ENCODE results near the gene ZNF732. TPM values are rescaled to one million over a fixed set of nuclear protein-coding genes. Genes with fewer than 3 reads are reported as not detected.
A peak's percentile ranks its signal among the peaks of the same experiment; 100 is the strongest.
"Not testable (repeated sequence)": the region's sequence is repeated elsewhere in the genome, so short reads cannot be mapped to it uniquely, and the experiment has no call there.

Gene ZNF732
- total and polyA plus RNA-seq, 9 of the 15 experiments (the other 6 are each of a cell fraction or from before 2014, with no cell fraction given), result 0.06 to 0.36 (median 0.15) TPM; not detected in 1

- DNase-seq (ENCODE audit: extremely low read depth in 1 of 4, low spot score in 3 of 4); H3K9me1 ChIP-seq (ENCODE audit: control insufficient read depth, insufficient read depth, low read length); H3K4me3 ChIP-seq; H2AFZ ChIP-seq (ENCODE audit: low read depth, low read length); ATAC-seq; FAIRE-seq; in situ Hi-C loops (cut with MboI); intact Hi-C loops (cut with micrococcal nuclease); H3K4me1 ChIP-seq (replicated peaks in 1 of 2; ENCODE audit: control insufficient read depth in 2 of 2, insufficient read depth in 2 of 2, low read length in 2 of 2); H3K27me3 ChIP-seq (ENCODE audit: control insufficient read depth in 2 of 2, insufficient read depth in 2 of 2, low read length in 2 of 2); POLR2A ChIA-PET; H3K9ac ChIP-seq (ENCODE audit: insufficient read depth in 1 of 2, low read depth in 2 of 2, low read length in 2 of 2); H3K27ac ChIP-seq (ENCODE audit: extremely low read depth, low read depth, low read length); BruUV-seq (replicated peaks); H3K79me2 ChIP-seq (ENCODE audit: control insufficient read depth, insufficient read depth, low read length); H3K9me3 ChIP-seq (replicated peaks; ENCODE audit: control insufficient read depth, insufficient read depth, low read depth, low read length); H4K20me1 ChIP-seq (replicated peaks; ENCODE audit: control insufficient read depth, insufficient read depth, low read length); CTCF ChIA-PET (ENCODE audit: low intra/inter-chr PET ratio); H3K36me3 ChIP-seq (ENCODE audit: control insufficient read depth, insufficient read depth, low read length): not testable (repeated sequence)
- peak; percentile 58 for TF ChIP-seq CBFA2T3 (IDR thresholded peaks at IDR 0.05)
- TF ChIP-seq TRIM24 (IDR thresholded peaks at IDR 0.05), result 0 out of 4 replicates have a peak, but pooled peaks of 1 of the 2 experiments have one; percentile 16
- 0 out of 2 replicates have a peak, but pooled peaks have one; percentile 17 for TF ChIP-seq CBFA2T2 (conservative IDR thresholded peaks at IDR 0.05)
- peak in 1 of 2 experiments; percentile 8; a peak in 1 of 4 replicates for TF ChIP-seq RAD21 (CRISPR knock-in tag; conservative IDR thresholded peaks at IDR 0.05 in 1 of 2, IDR thresholded peaks at IDR 0.05 in 1 of 2)
- peak; percentile 25; the same call in 1 of the 2 replicates for TF ChIP-seq L3MBTL2 (IDR thresholded peaks at IDR 0.05)
- TF ChIP-seq TAL1 (IDR thresholded peaks at IDR 0.05), result peak; percentile 45
- TF ChIP-seq SOX6 (IDR thresholded peaks at IDR 0.05), result peak; percentile 59; the same call in 1 of the 2 replicates
- TF ChIP-seq SPI1 (IDR thresholded peaks at IDR 0.05; ENCODE audit: borderline replicate concordance, low read depth, low read length), result peak; percentile 62; the same call in 1 of the 2 replicates
- WGBS (ENCODE audit: insufficient coverage, low coverage, missing lambda C conversion rate), result 10% methylated on average over 7 of the region's 7 CpGs
- peak overlapping the region; percentile 75; the same call in 1 of the 2 replicates for H3K4me2 ChIP-seq (ENCODE audit: insufficient read depth, low read length)
These were observed 63.9 kb downstream of the ZNF732 start for GRCh38 chr4:241411-241810.

- H3K4me3 ChIP-seq, result no peak overlapping the region
- no peak for FAIRE-seq
- no peak overlapping the region for H3K9ac ChIP-seq (ENCODE audit: insufficient read depth in 1 of 2, low read depth in 2 of 2, low read length in 2 of 2)
- CTCF ChIA-PET (ENCODE audit: low intra/inter-chr PET ratio), result no interaction called here
- no peak overlapping the region for H3K27ac ChIP-seq (ENCODE audit: extremely low read depth, low read depth, low read length)
- no TSS peak for BruUV-seq (replicated peaks)
- no peaks in the 10 kb centered on the region for H3K79me2 ChIP-seq (ENCODE audit: control insufficient read depth, insufficient read depth, low read length)
- no peaks in the 10 kb centered on the region for H3K36me3 ChIP-seq (ENCODE audit: control insufficient read depth, insufficient read depth, low read length)
- no peaks in the 10 kb centered on the region for H3K4me1 ChIP-seq (replicated peaks in 1 of 2; ENCODE audit: control insufficient read depth in 2 of 2, insufficient read depth in 2 of 2, low read length in 2 of 2)
- no peaks in the 10 kb centered on the region for H3K9me3 ChIP-seq (replicated peaks; ENCODE audit: control insufficient read depth, insufficient read depth, low read depth, low read length)
- POLR2A ChIA-PET, result no interaction called here
- intact Hi-C loops (cut with micrococcal nuclease), result no loop called here
- no peak overlapping the region for H3K4me2 ChIP-seq (ENCODE audit: insufficient read depth, low read length)
- H4K20me1 ChIP-seq (replicated peaks; ENCODE audit: control insufficient read depth, insufficient read depth, low read length), result no peaks in the 10 kb centered on the region
- WGBS (ENCODE audit: insufficient coverage, low coverage, missing lambda C conversion rate), result 10% methylated on average over 2 of the region's 2 CpGs
- in situ Hi-C loops (cut with MboI), result no loop called here
- no peak overlapping the region for H2AFZ ChIP-seq (ENCODE audit: low read depth, low read length)
- no peak for DNase-seq (ENCODE audit: extremely low read depth in 1 of 4, low spot score in 3 of 4)
- no peak for ATAC-seq
- no peaks in the 10 kb centered on the region for H3K27me3 ChIP-seq (ENCODE audit: control insufficient read depth in 2 of 2, insufficient read depth in 2 of 2, low read length in 2 of 2)
- no peaks in the 10 kb centered on the region for H3K9me1 ChIP-seq (ENCODE audit: control insufficient read depth, insufficient read depth, low read length)
- TF ChIP-seq BRD9 (IDR thresholded peaks at IDR 0.05; ENCODE audit: low read depth, partially characterized antibody) (no peak), ZNF655 (CRISPR knock-in tag; IDR thresholded peaks at IDR 0.05) (no peak), UBTF (IDR thresholded peaks at IDR 0.05; ENCODE audit: borderline replicate concordance in 1 of 2, low read depth in 2 of 2, low read length in 2 of 2) (no peak), ZBTB43 (CRISPR knock-in tag; IDR thresholded peaks at IDR 0.05) (no peak)
These were observed 69.2 kb downstream of the ZNF732 start for GRCh38 chr4:236028-236427.

Measured in K562 (cell line).